Breast epithelium (tissue), 4 donors: ENCODE measurements around the gene MPEG1. TPM values are rescaled to one million over a fixed set of nuclear protein-coding genes. Genes with fewer than 3 reads are reported as not detected.

Source experiments
- DNase-seq, 2 donors: peaks; one replicate each; pipeline ENCODE4 v3.0.0-alpha.2; 2019; ENCODE audit warnings: low spot score in 2 of 2
- H3K27ac ChIP-seq, 2 donors: fragments of 200-600 bp; sonication (generic) in 1 of 2; one replicate each; pipeline ENCODE4 v1.5.1; 2016 to 2019; ENCODE audit warnings: mild to moderate bottlenecking in 1 of 2
- H3K27me3 ChIP-seq, 2 donors: fragments of 200-600 bp; sonication (generic) in 1 of 2; one replicate each; pipeline versions ENCODE4 v1.5.1 to v1.6.0; 2017 to 2019; ENCODE audit warnings: control low read depth in 1 of 2, mild to moderate bottlenecking in 1 of 2
- H3K36me3 ChIP-seq: fragments of 200-600 bp; one replicate; pipeline ENCODE4 v1.5.1; 2019
- H3K4me1 ChIP-seq, 2 donors: fragments of 200-600 bp; sonication (generic); one replicate each; pipeline ENCODE4 v1.5.1; 2016 to 2019; ENCODE audit warnings: control low read depth in 1 of 2
- H3K4me3 ChIP-seq, 3 donors: fragments of 200-600 bp; sonication (generic); 1 replicate in 2 of 3; 2 replicates in 1 of 3; pipeline ENCODE4 v1.5.1; 2016 to 2019; ENCODE audit warnings: mild to moderate bottlenecking in 3 of 3, moderate library complexity in 2 of 3
- H3K9me3 ChIP-seq, 2 donors: fragments of 200-600 bp; sonication (generic) in 1 of 2; one replicate each; pipeline ENCODE4 v1.5.1; 2016 to 2019; ENCODE audit warnings: control low read depth in 1 of 2
- POLR2A ChIP-seq: fragments of 450-650 bp; IDR thresholded peaks from one replicate; pipeline ENCODE4 v1.6.1; 2016; ENCODE audit warnings: antibody characterized with exemption, mild to moderate bottlenecking, moderate library complexity
- POLR2AphosphoS5 ChIP-seq, 3 donors: sonication (generic); formaldehyde crosslinking; IDR thresholded peaks; one replicate each; pipeline ENCODE4 v1.6.1; 2017; ENCODE audit warnings: antibody characterized with exemption in 3 of 3
- intact Hi-C: fragments of 100-400 bp; cut with DNase I; formaldehyde crosslinking; loops from one replicate; pipeline ENCODE4 v1.15.1; 2023; ENCODE audit warnings: low total_unique reads
- total RNA-seq, 3 donors: library from RNA; depleted of rRNA; stranded (reverse); fragments of >200 nt; gene quantifications; one replicate each; pipeline ENCODE4 v1.1.0, GENCODE V29; 2016
- TF ChIP-seq, protein P1 (sequence below), 3 donors: fragments of 450-650 bp; IDR thresholded peaks; one replicate each; pipeline ENCODE4 v1.5.1; 2016 to 2017; ENCODE audit warnings: antibody characterized with exemption in 3 of 3, mild to moderate bottlenecking in 3 of 3, moderate library complexity in 3 of 3

The MPEG1 gene
- total RNA-seq, 3 donors from 2014 or later: 2.6 to 65.4 (median 13.2) TPM

- Histone ChIP-seq H3K27ac (no peak overlapping the region), H3K36me3 (no peaks in the 10 kb centered on the region), H3K4me1 (no peaks in the 10 kb centered on the region), H3K9me3 (no peaks in the 10 kb centered on the region), H3K27me3 (no peaks in the 10 kb centered on the region), H3K4me3 (no peak overlapping the region)
- TF ChIP-seq POLR2A (no peak), POLR2AphosphoS5 (IDR thresholded peaks at IDR 0.05) (no peak)
- TF ChIP-seq, protein P1, sequence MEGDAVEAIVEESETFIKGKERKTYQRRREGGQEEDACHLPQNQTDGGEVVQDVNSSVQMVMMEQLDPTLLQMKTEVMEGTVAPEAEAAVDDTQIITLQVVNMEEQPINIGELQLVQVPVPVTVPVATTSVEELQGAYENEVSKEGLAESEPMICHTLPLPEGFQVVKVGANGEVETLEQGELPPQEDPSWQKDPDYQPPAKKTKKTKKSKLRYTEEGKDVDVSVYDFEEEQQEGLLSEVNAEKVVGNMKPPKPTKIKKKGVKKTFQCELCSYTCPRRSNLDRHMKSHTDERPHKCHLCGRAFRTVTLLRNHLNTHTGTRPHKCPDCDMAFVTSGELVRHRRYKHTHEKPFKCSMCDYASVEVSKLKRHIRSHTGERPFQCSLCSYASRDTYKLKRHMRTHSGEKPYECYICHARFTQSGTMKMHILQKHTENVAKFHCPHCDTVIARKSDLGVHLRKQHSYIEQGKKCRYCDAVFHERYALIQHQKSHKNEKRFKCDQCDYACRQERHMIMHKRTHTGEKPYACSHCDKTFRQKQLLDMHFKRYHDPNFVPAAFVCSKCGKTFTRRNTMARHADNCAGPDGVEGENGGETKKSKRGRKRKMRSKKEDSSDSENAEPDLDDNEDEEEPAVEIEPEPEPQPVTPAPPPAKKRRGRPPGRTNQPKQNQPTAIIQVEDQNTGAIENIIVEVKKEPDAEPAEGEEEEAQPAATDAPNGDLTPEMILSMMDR (IDR thresholded peaks at IDR 0.05): no peak
- intact Hi-C loops: loop anchor here (10.0 kb wide), 1 partner anchor 1285 kb away; no protein-coding TSS in a partner anchor
- DNase-seq: no peak
Observed at GRCh38 chr11:59219836-59220235, 7.1 kb upstream of the MPEG1 start.

DNA sequence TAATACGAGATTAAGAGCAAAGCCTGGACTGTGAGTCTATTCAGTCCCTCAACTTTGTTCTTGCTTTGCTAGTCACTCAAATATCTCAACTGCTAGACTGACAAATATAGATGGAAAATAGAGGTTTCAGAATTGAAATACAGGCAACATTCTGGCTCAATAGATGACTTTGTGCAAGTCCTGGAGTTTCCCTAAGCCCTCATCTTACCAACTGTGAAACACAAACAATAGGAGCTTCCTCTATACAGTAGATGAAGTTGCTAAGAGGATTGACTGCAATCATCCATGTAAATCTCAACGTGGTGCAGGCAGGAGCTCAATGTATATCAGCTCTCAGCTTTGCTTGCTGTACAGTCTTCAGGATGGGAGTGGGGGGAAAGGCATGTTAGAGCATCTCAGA is 6.2 kb upstream of the MPEG1 start:
- no peaks in the 10 kb centered on the region for H3K9me3 ChIP-seq
- no peaks in the 10 kb centered on the region for H3K4me1 ChIP-seq
- no peak overlapping the region for H3K4me3 ChIP-seq
- intact Hi-C loops: no loop called here
- no peak for DNase-seq
- no peaks in the 10 kb centered on the region for H3K27me3 ChIP-seq
- TF ChIP-seq POLR2A: no peak
- no peak for TF ChIP-seq POLR2AphosphoS5 (IDR thresholded peaks at IDR 0.05)
- TF ChIP-seq, protein P1 (IDR thresholded peaks at IDR 0.05): no peak
- no peaks in the 10 kb centered on the region for H3K36me3 ChIP-seq
- no peak overlapping the region for H3K27ac ChIP-seq

GRCh38 chr11:59218319-59218718 is 5.6 kb upstream of the MPEG1 start:
- no peaks in the 10 kb centered on the region for H3K36me3 ChIP-seq
- no peaks in the 10 kb centered on the region for H3K9me3 ChIP-seq
- intact Hi-C loops: no loop called here
- DNase-seq: no peak
- H3K27me3 ChIP-seq: no peaks in the 10 kb centered on the region
- H3K4me3 ChIP-seq: no peak overlapping the region
- H3K27ac ChIP-seq: peak overlapping the region in 1 of 2 donors; percentile 33
- no peaks in the 10 kb centered on the region for H3K4me1 ChIP-seq
- TF ChIP-seq, protein P1 (IDR thresholded peaks at IDR 0.05): no peak
- no peak for TF ChIP-seq POLR2A
- TF ChIP-seq POLR2AphosphoS5 (IDR thresholded peaks at IDR 0.05): no peak

DNA sequence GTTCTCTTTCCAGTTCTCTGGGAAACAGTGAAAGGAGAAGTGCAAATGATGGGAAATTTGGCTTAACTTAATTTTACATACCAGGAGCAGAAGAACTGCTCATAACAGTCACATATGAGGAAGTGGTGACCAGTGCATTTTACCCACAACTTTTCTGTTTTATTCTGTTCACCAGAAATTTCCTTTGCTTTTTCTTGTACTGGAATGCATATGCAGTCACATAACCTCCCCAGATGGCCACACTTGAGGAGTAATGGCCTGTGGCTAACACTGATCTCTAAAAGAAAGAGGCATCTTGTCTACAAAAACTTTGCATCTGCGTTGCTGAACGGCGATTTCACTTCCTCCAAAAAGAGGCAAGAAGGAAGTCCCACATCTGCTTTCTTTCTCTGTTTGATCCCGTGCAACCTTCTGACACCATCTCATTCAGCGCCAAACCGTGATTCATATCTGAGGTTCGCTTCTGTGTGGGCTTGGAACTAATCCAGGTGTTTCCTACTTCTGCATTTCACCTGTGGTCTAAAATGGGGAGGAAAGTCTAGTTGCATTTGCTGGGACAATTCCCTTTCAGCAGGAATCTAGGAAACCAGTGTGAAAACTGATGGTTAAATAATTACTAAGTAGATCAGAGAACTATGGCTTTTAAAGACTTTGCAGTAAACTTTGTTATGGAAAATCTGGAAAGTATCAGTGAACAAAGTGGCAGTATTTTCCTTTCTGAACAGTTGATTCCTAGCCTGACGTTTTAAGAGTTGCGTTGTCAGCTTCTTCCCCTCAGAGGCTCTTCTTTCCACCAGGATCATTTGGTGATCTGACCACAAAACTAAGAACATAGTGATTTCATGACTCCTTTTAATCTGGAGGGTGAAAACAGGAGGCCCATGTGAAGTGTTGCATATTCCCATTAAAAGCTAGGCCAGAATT is 4.2 kb upstream of the MPEG1 start:
- no peaks in the 10 kb centered on the region for H3K4me1 ChIP-seq
- H3K4me3 ChIP-seq: no peak overlapping the region
- peak in 1 of 2 donors; percentile 37 for DNase-seq
- TF ChIP-seq POLR2AphosphoS5 (IDR thresholded peaks at IDR 0.05): peak in 2 of 3 donors; percentile 54 to 55
- TF ChIP-seq POLR2A: no peak
- TF ChIP-seq, protein P1 (IDR thresholded peaks at IDR 0.05): no peak
- intact Hi-C loops: no loop called here
- no peaks in the 10 kb centered on the region for H3K36me3 ChIP-seq
- no peaks in the 10 kb centered on the region for H3K27me3 ChIP-seq
- peak overlapping the region; percentile 33 to 69 for H3K27ac ChIP-seq
- H3K9me3 ChIP-seq: no peaks in the 10 kb centered on the region

DNA sequence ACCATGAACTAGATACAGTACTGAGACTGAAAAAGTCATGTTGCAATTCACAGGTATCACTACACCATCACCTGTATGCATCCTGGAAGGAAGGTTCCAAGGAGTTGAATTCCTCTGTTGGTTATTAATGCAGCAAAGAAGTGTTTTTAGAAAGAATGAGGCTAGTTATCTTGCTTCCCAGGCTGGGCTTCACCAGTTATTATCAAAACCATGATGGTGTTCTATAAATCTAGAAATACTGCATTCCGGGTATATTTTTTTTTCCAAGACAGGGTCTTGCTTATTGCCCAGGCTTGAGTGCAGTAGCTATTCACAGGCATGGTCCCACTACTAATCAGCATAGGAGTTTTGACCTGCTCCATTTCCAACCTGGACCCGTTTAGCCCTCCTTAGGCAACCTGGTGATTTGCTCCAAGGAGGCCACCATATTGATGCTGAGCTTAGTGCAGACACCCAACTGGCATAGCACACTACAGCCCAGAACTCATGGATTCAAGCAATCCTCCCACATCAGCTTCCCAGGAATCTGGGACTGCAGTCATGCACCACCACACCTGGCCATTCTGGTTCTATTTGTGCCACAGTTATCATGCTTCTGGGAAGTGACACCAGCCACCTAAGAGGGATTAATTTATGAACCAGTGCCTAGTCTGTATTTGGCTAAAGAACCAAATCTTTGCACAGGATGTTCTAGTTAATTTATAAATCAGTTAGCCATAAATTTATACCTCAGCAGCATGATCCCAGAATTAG is 1.6 kb upstream of the MPEG1 start:
- no peak for DNase-seq
- Histone ChIP-seq H3K4me3 (no peak overlapping the region), H3K27me3 (no peaks in the 10 kb centered on the region), H3K36me3 (no peaks in the 10 kb centered on the region), H3K4me1 (no peaks in the 10 kb centered on the region), H3K27ac (no peak overlapping the region), H3K9me3 (no peaks in the 10 kb centered on the region)
- intact Hi-C loops: no loop called here
- TF ChIP-seq, protein P1 (IDR thresholded peaks at IDR 0.05): no peak
- no peak for TF ChIP-seq POLR2AphosphoS5 (IDR thresholded peaks at IDR 0.05)
